NT2/D1 (cell line): ENCODE measurements around the gene ISYNA1.

Experiments used
- SUZ12 ChIP-seq: IDR thresholded peaks from 2 replicates; pipeline ENCODE4 v1.6.1; 2011; ENCODE audit not compliant: insufficient read length, insufficient read depth; ENCODE audit errors: extremely low read depth
- YY1 ChIP-seq: IDR thresholded peaks from 2 replicates; pipeline ENCODE4 v1.6.1; 2011; ENCODE audit not compliant: insufficient read length, insufficient read depth

- TF ChIP-seq SUZ12: no peak
- no peak for TF ChIP-seq YY1
Measured at GRCh38 chr19:18443831-18444230, 5.9 kb upstream of the ISYNA1 start.
